WTC11 (cell line): ENCODE data around the gene FCHSD2.

Source experiments
- CTCF ChIP-seq: fragments of 200-600 bp; IDR thresholded peaks from 2 replicates; pipeline ENCODE4 v1.8.0; 2022; ENCODE audit warnings: antibody characterized with exemption
- E2F4 ChIP-seq: sonication (generic); formaldehyde crosslinking; IDR thresholded peaks from 2 replicates; pipeline ENCODE4 v1.8.1; 2022; ENCODE audit warnings: low read depth, mild to moderate bottlenecking, moderate library complexity, missing genetic modification reagents, borderline replicate concordance
- SP1 ChIP-seq: sonication (generic); formaldehyde crosslinking; conservative IDR thresholded peaks from 2 replicates; pipeline ENCODE4 v1.8.1; 2022; ENCODE audit warnings: missing genetic modification reagents
- ZNF138 ChIP-seq: sonication (generic); formaldehyde crosslinking; conservative IDR thresholded peaks from 2 replicates; pipeline ENCODE4 v1.8.1; 2022; ENCODE audit warnings: mild to moderate bottlenecking, moderate library complexity, missing genetic modification reagents

GRCh38 chr11:73106347-73106746 is 35.8 kb downstream of the FCHSD2 start:
- TF ChIP-seq ZNF138 (CRISPR knock-in tag) (no peak), E2F4 (CRISPR knock-in tag) (no peak), SP1 (no peak), CTCF (no peak)
